IMR-90 (cell line): ENCODE results near the gene CHL1. TPM values are rescaled to one million over a fixed set of nuclear protein-coding genes. Genes with fewer than 3 reads are reported as not detected.

Experiments used
- ATAC-seq: fragments of 200-7000 bp; cut with Tn5 transposase; 2 replicates; pipeline ENCODE4 v1.9.1; 2020; ENCODE audit warnings: low read depth, mild to moderate bottlenecking, moderate library complexity
- BruUV-seq: library from RNA; stranded (reverse); fragments of 400-500 nt; replicated peaks from 2 replicates; lab custom pipeline; 2021; lab: Mats Ljungman, UMichigan
- CTCF ChIA-PET: fragments of 300-600 bp; formaldehyde crosslinking; extraction: SDS; loops from one replicate; lab custom pipeline; 2021; ENCODE audit warnings: antibody characterized with exemption; lab: Yijun Ruan, JAX
- POLR2A ChIA-PET: fragments of 300-600 bp; sonication (Branson Sonifier 250); formaldehyde crosslinking; loops from one replicate; lab custom pipeline; 2022; ENCODE audit warnings: antibody characterized with exemption; ENCODE audit not compliant: unreplicated experiment; lab: Charles Lee
- DNase-seq: peaks from one replicate; pipeline ENCODE4 v3.0.0; 2013
- H2AFZ ChIP-seq: replicated peaks from 2 replicates; pipeline ENCODE3; 2013; ENCODE audit warnings: low read length, mild to moderate bottlenecking; ENCODE audit not compliant: poor library complexity
- H2AK5ac ChIP-seq: 2 replicates; pipeline ENCODE4 v1.6.1; 2013; ENCODE audit warnings: low read depth, low read length, inconsistent platforms
- H2AK9ac ChIP-seq: replicated peaks from 2 replicates; pipeline ENCODE3; 2013; ENCODE audit warnings: mild to moderate bottlenecking, low read depth, low read length, moderate library complexity; ENCODE audit not compliant: poor library complexity
- H2BK120ac ChIP-seq: 2 replicates; pipeline ENCODE4 v1.6.1; 2013; ENCODE audit warnings: low read depth, low read length, inconsistent platforms
- H2BK15ac ChIP-seq: 3 replicates; pipeline ENCODE4 v1.6.1; 2013; ENCODE audit warnings: low read depth, low read length, inconsistent platforms
- H2BK20ac ChIP-seq: 2 replicates; pipeline ENCODE4 v1.6.1; 2013; ENCODE audit warnings: low read depth, mild to moderate bottlenecking, inconsistent platforms, low read length, moderate library complexity
- H2BK5ac ChIP-seq: 2 replicates; pipeline ENCODE4 v1.6.1; 2013; ENCODE audit warnings: mild to moderate bottlenecking, low read depth, low read length, inconsistent platforms; ENCODE audit not compliant: poor library complexity, severe bottlenecking
- H3K14ac ChIP-seq: replicated peaks from 2 replicates; pipeline ENCODE4 v1.6.1; 2013; ENCODE audit warnings: low read depth, low read length, inconsistent platforms
- H3K18ac ChIP-seq: 2 replicates; pipeline ENCODE4 v1.6.1; 2013; ENCODE audit warnings: low read depth, low read length, control low read depth
- H3K23ac ChIP-seq: 2 replicates; pipeline ENCODE4 v1.6.1; 2013; ENCODE audit warnings: low read depth, low read length, inconsistent platforms
- H3K27ac ChIP-seq: 2 replicates; pipeline ENCODE4 v1.5.1; 2013; ENCODE audit warnings: mild to moderate bottlenecking, control low read depth, low read length; ENCODE audit not compliant: insufficient read depth
- H3K27me3 ChIP-seq: 2 replicates; pipeline ENCODE4 v1.6.1; 2013; ENCODE audit warnings: low read length; ENCODE audit not compliant: control insufficient read depth, insufficient read depth
- H3K36me3 ChIP-seq: 2 replicates; pipeline ENCODE4 v1.6.1; 2013; ENCODE audit warnings: low read length, mixed read lengths; ENCODE audit not compliant: control insufficient read depth, insufficient read depth
- H3K4ac ChIP-seq: 2 replicates; pipeline ENCODE4 v1.6.1; 2013; ENCODE audit warnings: low read depth, low read length, inconsistent platforms
- H3K4me1 ChIP-seq: 2 replicates; pipeline ENCODE4 v1.6.1; 2013; ENCODE audit warnings: low read length, mixed read lengths; ENCODE audit not compliant: control insufficient read depth, insufficient read depth
- H3K4me2 ChIP-seq: 2 replicates; pipeline ENCODE4 v1.6.1; 2013; ENCODE audit warnings: low read depth, mild to moderate bottlenecking, control low read depth, low read length, moderate library complexity
- H3K4me3 ChIP-seq: 2 replicates; pipeline ENCODE4 v1.5.1; 2013; ENCODE audit warnings: low read depth, mild to moderate bottlenecking, control low read depth, low read length, moderate library complexity; ENCODE audit not compliant: insufficient read depth
- H3K56ac ChIP-seq: 2 replicates; pipeline ENCODE4 v1.6.1; 2013; ENCODE audit warnings: low read length, inconsistent platforms; ENCODE audit not compliant: insufficient read depth; ENCODE audit errors: extremely low read depth
- H3K79me1 ChIP-seq, 2 experiments: 2 replicates each; pipeline ENCODE4 v1.6.1; 2013; ENCODE audit warnings: low read length in 2 of 2, inconsistent platforms in 1 of 2, low read depth in 1 of 2
- H3K9ac ChIP-seq: 2 replicates; pipeline ENCODE4 v1.6.1; 2013; ENCODE audit warnings: low read depth, low read length, control low read depth
- H3K9me1 ChIP-seq: 2 replicates; pipeline ENCODE4 v1.6.1; 2013; ENCODE audit warnings: low read length, inconsistent platforms; ENCODE audit not compliant: insufficient read depth
- H3K9me3 ChIP-seq: 2 replicates; pipeline ENCODE4 v1.6.1; 2013; ENCODE audit warnings: low read length; ENCODE audit not compliant: control insufficient read depth, insufficient read depth
- H4K20me1 ChIP-seq: 2 replicates; pipeline ENCODE4 v1.6.1; 2013; ENCODE audit warnings: low read length, inconsistent platforms; ENCODE audit not compliant: insufficient read depth
- H4K5ac ChIP-seq: 2 replicates; pipeline ENCODE4 v1.6.1; 2013; ENCODE audit warnings: mild to moderate bottlenecking, low read depth, low read length, control low read depth
- H4K8ac ChIP-seq, 2 experiments: 2 replicates each; pipeline ENCODE4 v1.6.1; 2013; ENCODE audit warnings: low read depth in 2 of 2, low read length in 2 of 2, control low read depth in 1 of 2, inconsistent platforms in 1 of 2
- H4K91ac ChIP-seq: 2 replicates; pipeline ENCODE4 v1.6.1; 2013; ENCODE audit warnings: low read depth, low read length, inconsistent platforms; ENCODE audit not compliant: insufficient read depth
- CEBPB ChIP-seq: IDR thresholded peaks from 2 replicates; pipeline ENCODE4 v1.6.1; 2012; ENCODE audit warnings: low read depth, low read length, improper control_type of control experiment
- CHD1 ChIP-seq: IDR thresholded peaks from 2 replicates; pipeline ENCODE4 v1.6.1; 2012; ENCODE audit warnings: low read depth, low read length, improper control_type of control experiment
- MAFK ChIP-seq: IDR thresholded peaks from 2 replicates; pipeline ENCODE4 v1.6.1; 2012; ENCODE audit warnings: low read depth, low read length, improper control_type of control experiment
- MAZ ChIP-seq: IDR thresholded peaks from 2 replicates; pipeline ENCODE4 v1.6.1; 2012; ENCODE audit warnings: low read depth, mild to moderate bottlenecking, low read length, improper control_type of control experiment, moderate library complexity, borderline replicate concordance
- RCOR1 ChIP-seq: IDR thresholded peaks from 2 replicates; pipeline ENCODE4 v1.6.1; 2012; ENCODE audit warnings: mild to moderate bottlenecking, low read length, improper control_type of control experiment; ENCODE audit not compliant: insufficient replicate concordance
- SMC3 ChIP-seq: fragments of 150-350 bp; IDR thresholded peaks from 2 replicates; pipeline ENCODE4 v1.6.1; 2016; ENCODE audit warnings: low read depth, mild to moderate bottlenecking, antibody characterized with exemption, low read length, moderate library complexity
- WGBS, 2 experiments: methylation state at CpG; one replicate each; pipeline versions ENCODE4 v1.1.5 to v1.1.7; 2013; ENCODE audit warnings: missing lambda C conversion rate in 2 of 2; ENCODE audit not compliant: insufficient read length in 1 of 2; ENCODE audit errors: extremely low coverage in 2 of 2; 5-methylcytosine and 5-hydroxymethylcytosine counted together
- dilution Hi-C: fragments of 300-500 bp; cut with HindIII; formaldehyde crosslinking; loops from one replicate; pipeline ENCODE4 v1.14.3; 2018; ENCODE audit warnings: low sequenced_read_pairs; ENCODE audit not compliant: unreplicated experiment
- in situ Hi-C: fragments of 300-500 bp; cut with MboI; formaldehyde crosslinking; loops from 3 replicates; pipeline ENCODE4 v1.14.3; 2019; ENCODE audit warnings: low sequenced_read_pairs, inconsistent platforms, mixed read lengths
- intact Hi-C: fragments of 100-400 bp; cut with micrococcal nuclease; formaldehyde crosslinking; loops from 2 replicates; pipeline ENCODE4 v1.10.0; 2022
- polyA plus RNA-seq, 3 experiments: library from polyadenylated mRNA; depleted of rRNA; stranded (reverse); fragments of >200 nt; gene quantifications; 2 replicates each; pipeline ENCODE4 v1.2.3, GENCODE V29; 2012; ENCODE audit warnings: low replicate concordance in 1 of 3
- total RNA-seq: library from RNA; depleted of rRNA; stranded (reverse); fragments of >200 nt; gene quantifications from 2 replicates; pipeline ENCODE4 v1.2.3, GENCODE V29; 2012
- TF ChIP-seq, protein P1 (sequence below): fragments of 150-350 bp; IDR thresholded peaks from 2 replicates; pipeline ENCODE4 v1.6.1; 2017; ENCODE audit warnings: mild to moderate bottlenecking, antibody characterized with exemption, low read length, low read depth

Gene CHL1
- total and polyA plus RNA-seq, 2 of the 4 experiments (the other 2 are of a cell fraction) = 0.38 to 1.6 TPM

DNA sequence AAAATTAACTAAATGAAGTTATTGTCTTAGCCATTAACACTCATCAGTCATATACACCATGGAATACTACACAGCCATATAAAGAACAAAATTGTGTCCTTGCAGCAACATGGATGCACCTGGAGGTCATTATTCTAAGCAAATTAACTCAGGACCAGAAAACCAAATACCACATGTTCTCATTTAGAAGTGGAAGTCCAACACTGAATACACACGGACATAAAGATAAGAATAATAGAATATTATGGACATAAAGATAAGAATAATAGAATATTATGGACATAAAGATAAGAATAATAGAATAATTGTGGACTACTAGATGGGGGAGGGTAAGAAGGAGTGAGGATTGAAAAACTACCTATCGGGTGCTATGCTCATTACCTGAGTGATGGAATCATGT lies 122.3 kb downstream of the CHL1 start:
- ATAC-seq (no peak), DNase-seq (no peak)
- H4K20me1 ChIP-seq = no peaks in the 10 kb centered on the region
- no peaks in the 10 kb centered on the region for H3K36me3 ChIP-seq
- no peak overlapping the region for H2AK5ac ChIP-seq
- ChIA-PET CTCF (interaction anchor here (0.9 kb wide), 1 partner anchor 13 kb away, joined by 3 read pairs; no protein-coding TSS in a partner anchor), POLR2A (no interaction called here)
- no peak overlapping the region for H2BK20ac ChIP-seq
- H3K79me1 ChIP-seq = no peaks in the 10 kb centered on the region
- H2BK120ac ChIP-seq = no peak overlapping the region
- H3K14ac ChIP-seq = no peak overlapping the region
- H4K5ac ChIP-seq = no peak overlapping the region
- no peak overlapping the region for H2BK15ac ChIP-seq
- no peak overlapping the region for H4K91ac ChIP-seq
- H3K23ac ChIP-seq = no peak overlapping the region
- no peaks in the 10 kb centered on the region for H3K27me3 ChIP-seq
- no peak overlapping the region for H3K18ac ChIP-seq
- no peak overlapping the region for H3K27ac ChIP-seq
- TF ChIP-seq MAZ (no peak), SMC3 (no peak), MAFK (no peak), CHD1 (no peak), CEBPB (no peak), RCOR1 (no peak)
- TF ChIP-seq, protein P1, sequence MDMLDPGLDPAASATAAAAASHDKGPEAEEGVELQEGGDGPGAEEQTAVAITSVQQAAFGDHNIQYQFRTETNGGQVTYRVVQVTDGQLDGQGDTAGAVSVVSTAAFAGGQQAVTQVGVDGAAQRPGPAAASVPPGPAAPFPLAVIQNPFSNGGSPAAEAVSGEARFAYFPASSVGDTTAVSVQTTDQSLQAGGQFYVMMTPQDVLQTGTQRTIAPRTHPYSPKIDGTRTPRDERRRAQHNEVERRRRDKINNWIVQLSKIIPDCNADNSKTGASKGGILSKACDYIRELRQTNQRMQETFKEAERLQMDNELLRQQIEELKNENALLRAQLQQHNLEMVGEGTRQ = no peak
- H3K4me2 ChIP-seq = no peak overlapping the region
- no peak overlapping the region for H3K56ac ChIP-seq
- H4K8ac ChIP-seq = no peak overlapping the region
- dilution Hi-C loops (no loop called here), in situ Hi-C loops (no loop called here), intact Hi-C loops (no loop called here)
- H3K9me3 ChIP-seq = no peaks in the 10 kb centered on the region
- H2AK9ac ChIP-seq = no peak overlapping the region
- H3K4me1 ChIP-seq = no peaks in the 10 kb centered on the region
- WGBS, 2 experiments = no CpG with 5 or more reads among the region's 2 CpGs
- H3K4me3 ChIP-seq = no peak overlapping the region
- no peak overlapping the region for H3K4ac ChIP-seq
- no peaks in the 10 kb centered on the region for H3K9me1 ChIP-seq
- no peak overlapping the region for H3K9ac ChIP-seq
- BruUV-seq = no TSS peak
- no peak overlapping the region for H2BK5ac ChIP-seq
- no peak overlapping the region for H2AFZ ChIP-seq
